ENCODE measurements around the gene HSPB7. TPM values are rescaled to one million over a fixed set of nuclear protein-coding genes. Genes with fewer than 3 reads are reported as not detected.

HSPB7 gene
- total and polyA plus RNA-seq, 2 of the 8 experiments (the other 6 are each of a cell fraction or from before 2014, with no cell fraction given) = not detected

DNA sequence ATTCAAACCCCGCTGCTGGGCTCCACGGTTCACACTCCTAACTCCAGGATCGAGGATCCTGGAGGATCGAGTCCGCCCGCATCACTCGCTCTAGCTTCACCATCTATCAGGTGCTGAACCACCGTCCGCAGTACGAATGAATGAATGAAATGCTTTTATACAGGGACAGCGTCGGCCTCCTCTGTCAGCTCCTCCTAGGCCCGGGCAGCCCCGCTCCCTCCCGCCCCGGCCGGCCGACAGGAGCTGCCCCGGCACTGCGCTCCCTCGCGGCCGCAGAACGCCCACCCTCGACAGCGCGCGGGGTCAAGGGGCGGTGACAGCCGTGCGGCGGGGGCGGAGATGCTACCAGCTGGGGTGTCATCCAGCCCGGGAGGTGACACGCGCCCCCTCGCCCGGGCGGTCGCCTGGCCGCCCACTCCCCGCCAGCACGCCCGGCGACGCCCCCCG, 42.5 kb downstream of the HSPB7 start (continued):
- TF ChIP-seq EGR1 (IDR thresholded peaks at IDR 0.05; ENCODE audit: borderline replicate concordance, low read depth, low read length) (peak; percentile 80; the same call in 1 of the 2 replicates), CHD1 (IDR thresholded peaks at IDR 0.05; ENCODE audit: low read depth, low read length) (no peak), SP2 (IDR thresholded peaks at IDR 0.05; ENCODE audit: low read length) (no peak), HDAC6 (IDR thresholded peaks at IDR 0.05; ENCODE audit: low read depth, low read length) (no peak), SIN3A (conservative IDR thresholded peaks at IDR 0.05 in 1 of 2, IDR thresholded peaks at IDR 0.05 in 1 of 2; ENCODE audit: low read depth in 1 of 2, low read length in 2 of 2) (peak; percentile 84 to 89; a peak in 2 of 4 replicates)
